GM04504 (cell line): ENCODE results near the gene TSPAN14.

ENCODE experiments used
- DNase-seq: peaks from one replicate; pipeline ENCODE4 v3.0.0-alpha.2; 2012; ENCODE audit warnings: low read depth

TSPAN14 gene

GRCh38 chr10:80504158-80504811 is 50.2 kb downstream of the TSPAN14 start:
- DNase-seq: no peak

- DNase-seq: no peak
Measured at GRCh38 chr10:80504897-80505465, 50.9 kb downstream of the TSPAN14 start.

GRCh38 chr10:80506189-80506575 is 52.1 kb downstream of the TSPAN14 start:
- DNase-seq: no peak

- no peak for DNase-seq
Measured at GRCh38 chr10:80506836-80507487, 52.9 kb downstream of the TSPAN14 start.

GRCh38 chr10:80509108-80509402 is 54.9 kb downstream of the TSPAN14 start:
- no peak for DNase-seq

- DNase-seq: no peak
Measured at GRCh38 chr10:80509403-80510161, 55.5 kb downstream of the TSPAN14 start.

- DNase-seq: no peak
Measured at GRCh38 chr10:80512031-80512526, 58.0 kb downstream of the TSPAN14 start.

GRCh38 chr10:80513106-80513505 is 59.0 kb downstream of the TSPAN14 start:
- no peak for DNase-seq

GRCh38 chr10:80515511-80515910 is 61.4 kb downstream of the TSPAN14 start:
- no peak for DNase-seq

- no peak for DNase-seq
Measured at GRCh38 chr10:80515941-80516340, 61.8 kb downstream of the TSPAN14 start.

GRCh38 chr10:80516506-80517075 is 62.5 kb downstream of the TSPAN14 start:
- no peak for DNase-seq

GRCh38 chr10:80517416-80518142 is 63.5 kb downstream of the TSPAN14 start:
- no peak for DNase-seq

GRCh38 chr10:80518143-80518806 is 64.2 kb downstream of the TSPAN14 start:
- DNase-seq: no peak

GRCh38 chr10:80518807-80519360 is 64.8 kb downstream of the TSPAN14 start:
- no peak for DNase-seq

- DNase-seq: no peak
Measured at GRCh38 chr10:80519936-80520650, 66.0 kb downstream of the TSPAN14 start.

GRCh38 chr10:80520661-80521470 is 66.8 kb downstream of the TSPAN14 start:
- no peak for DNase-seq

GRCh38 chr10:80522756-80523363 is 68.8 kb downstream of the TSPAN14 start:
- no peak for DNase-seq

- DNase-seq: no peak
Measured at GRCh38 chr10:80523773-80524172, 69.7 kb downstream of the TSPAN14 start.
